Measurements from ENCODE around the gene POLK. TPM values are rescaled to one million over a fixed set of nuclear protein-coding genes. Genes with fewer than 3 reads are reported as not detected.

The POLK gene
- polyA plus RNA-seq, 1 experiment: 30.9 TPM

- no peak for DNase-seq (ENCODE audit: low read depth, low spot score)
- Histone ChIP-seq H3K9me3 (ENCODE audit: control insufficient read depth, insufficient read depth, low read length) (no peaks in the 10 kb centered on the region), H3K27me3 (ENCODE audit: control insufficient read depth, insufficient read depth, low read length) (no peaks in the 10 kb centered on the region), H3K27ac (ENCODE audit: low read depth, low read length) (peak overlapping the region; percentile 23), H3K4me3 (ENCODE audit: low read depth, low read length) (no peak overlapping the region)
- ChIA-PET CTCF (interaction anchor here (1.9 kb wide), 1 partner anchor 65 kb away, joined by 7 read pairs; no protein-coding TSS in a partner anchor), POLR2A (interaction anchor here (1.1 to 1.2 kb wide), 2 partner anchors 13 to 65 kb away, joined by 3 to 5 read pairs; no protein-coding TSS in a partner anchor)
- no peak for TF ChIP-seq CTCF (IDR thresholded peaks at IDR 0.05; ENCODE audit: low read depth, low read length)
Observed at GRCh38 chr5:75616371-75616881, 104.7 kb downstream of the POLK start.

- H3K9me3 ChIP-seq (ENCODE audit: control insufficient read depth, insufficient read depth, low read length): no peaks in the 10 kb centered on the region
- CTCF ChIA-PET: interaction anchor here (1.9 kb wide), 1 partner anchor 64 kb away, joined by 7 read pairs; no protein-coding TSS in a partner anchor
- no peaks in the 10 kb centered on the region for H3K27me3 ChIP-seq (ENCODE audit: control insufficient read depth, insufficient read depth, low read length)
- no peak for DNase-seq (ENCODE audit: low read depth, low spot score)
- POLR2A ChIA-PET: interaction anchor here (1.1 to 1.2 kb wide), 2 partner anchors 14 to 65 kb away, joined by 3 to 5 read pairs; no protein-coding TSS in a partner anchor
- H3K27ac ChIP-seq (ENCODE audit: low read depth, low read length): peak overlapping the region; percentile 74
- no peak overlapping the region for H3K4me3 ChIP-seq (ENCODE audit: low read depth, low read length)
- TF ChIP-seq CTCF (IDR thresholded peaks at IDR 0.05; ENCODE audit: low read depth, low read length): no peak
Observed at GRCh38 chr5:75616971-75617621, 105.4 kb downstream of the POLK start.

GRCh38 chr5:75617736-75618352, 106.2 kb downstream of the POLK start:
- ChIA-PET CTCF (interaction anchor here (1.9 kb wide), 1 partner anchor 63 kb away, joined by 7 read pairs; no protein-coding TSS in a partner anchor), POLR2A (no interaction called here)
- Histone ChIP-seq H3K27ac (ENCODE audit: low read depth, low read length) (peak overlapping the region; percentile 74), H3K4me3 (ENCODE audit: low read depth, low read length) (no peak overlapping the region), H3K27me3 (ENCODE audit: control insufficient read depth, insufficient read depth, low read length) (no peaks in the 10 kb centered on the region), H3K9me3 (ENCODE audit: control insufficient read depth, insufficient read depth, low read length) (no peaks in the 10 kb centered on the region)
- TF ChIP-seq CTCF (IDR thresholded peaks at IDR 0.05; ENCODE audit: low read depth, low read length): no peak
- peak; percentile 72 for DNase-seq (ENCODE audit: low read depth, low spot score)

GRCh38 chr5:75620184-75620959, 108.7 kb downstream of the POLK start:
- no peak overlapping the region for H3K4me3 ChIP-seq (ENCODE audit: low read depth, low read length)
- no peak for TF ChIP-seq CTCF (IDR thresholded peaks at IDR 0.05; ENCODE audit: low read depth, low read length)
- H3K27ac ChIP-seq (ENCODE audit: low read depth, low read length): no peak overlapping the region
- CTCF ChIA-PET: interaction anchor here (0.6 to 1.3 kb wide), 2 partner anchors 61 to 555 kb away, joined by 3 to 4 read pairs; no protein-coding TSS in a partner anchor
- POLR2A ChIA-PET: no interaction called here
- no peaks in the 10 kb centered on the region for H3K27me3 ChIP-seq (ENCODE audit: control insufficient read depth, insufficient read depth, low read length)
- no peak for DNase-seq (ENCODE audit: low read depth, low spot score)
- H3K9me3 ChIP-seq (ENCODE audit: control insufficient read depth, insufficient read depth, low read length): no peaks in the 10 kb centered on the region
